ENCODE results near the gene KANSL2. TPM values are rescaled to one million over a fixed set of nuclear protein-coding genes. Genes with fewer than 3 reads are reported as not detected.

KANSL2 gene
- total and polyA plus RNA-seq, 7 experiments from 2014 or later, result 33.4 to 117 (median 73.2) TPM

GRCh38 chr12:48694038-48694437 is 12.0 kb upstream of the KANSL2 start:
- peaks cover 21 to 42% (median 28%) of the 10 kb centered on the region in 5 donors for H3K36me3 Mint-ChIP-seq
- intact Hi-C loops (cut with micrococcal nuclease), result no loop called here
- ATAC-seq, result no peak

DNA sequence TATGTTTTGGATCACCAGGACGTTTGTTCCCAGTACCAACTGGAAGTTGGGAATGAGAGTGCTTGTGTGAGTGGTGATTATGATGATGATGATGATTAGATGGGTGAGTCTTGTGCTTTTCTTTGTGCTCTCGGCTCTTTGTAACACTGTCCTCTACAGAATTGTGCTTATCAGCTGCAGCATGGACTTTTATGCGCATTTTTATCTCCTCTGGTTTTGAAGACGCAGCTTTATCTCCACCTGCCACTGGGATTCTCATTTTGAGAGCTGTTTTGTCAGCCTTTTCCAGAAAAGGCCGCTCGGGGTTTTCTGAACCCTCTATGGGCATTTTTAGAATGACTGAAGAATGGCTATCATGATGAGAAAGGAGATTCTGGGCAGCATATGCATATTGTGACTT is 11.5 kb upstream of the KANSL2 start:
- Histone ChIP-seq H3K27me3 (ENCODE audit: control insufficient read depth in 2 of 2, insufficient read depth in 2 of 2, low read length in 2 of 2) (no peaks in the 10 kb centered on the region), H3K27ac (ENCODE audit: low read depth, low read length) (no peak overlapping the region), H3K4me1 (ENCODE audit: control insufficient read depth in 2 of 2, insufficient read depth in 2 of 2, low read length in 2 of 2) (no peaks in the 10 kb centered on the region), H3K4me3 (ENCODE audit: low read length) (no peak overlapping the region), H3K9me3 (ENCODE audit: control insufficient read depth in 2 of 3, low read length in 3 of 3) (no peaks in the 10 kb centered on the region), H3K36me3 (ENCODE audit: control insufficient read depth in 2 of 3, insufficient read depth in 3 of 3, low read length in 3 of 3) (peaks cover 19 to 59% (median 30%) of the 10 kb centered on the region in 3 experiments)
- intact Hi-C loops (cut with micrococcal nuclease), result loop anchor here in 1 of 2 donors (2.0 kb wide), 1 partner anchor 15 kb away; no protein-coding TSS in a partner anchor
- peaks cover 21 to 47% (median 28%) of the 10 kb centered on the region in 5 donors for H3K36me3 Mint-ChIP-seq
- H3K4me3 Mint-ChIP-seq, result no peak overlapping the region
- no peaks in the 10 kb centered on the region for H3K27me3 Mint-ChIP-seq
- peak overlapping the region in 1 of 9 donors; percentile 18 for H3K27ac Mint-ChIP-seq
- no peak for ATAC-seq
- no peaks in the 10 kb centered on the region for H3K9me3 Mint-ChIP-seq
- ChIA-PET CTCF (no interaction called here), POLR2A (no interaction called here)
- DNase-seq, result no peak
- H3K4me1 Mint-ChIP-seq, result peaks cover 11 to 30% (median 18%) of the 10 kb centered on the region in 7 donors

More at GRCh38 chr12:48694038-48694437, 12.0 kb upstream of the KANSL2 start:
- ChIA-PET CTCF (no interaction called here), POLR2A (no interaction called here)
- Histone ChIP-seq H3K4me3 (ENCODE audit: low read length) (no peak overlapping the region), H3K9me3 (ENCODE audit: control insufficient read depth in 2 of 3, low read length in 3 of 3) (no peaks in the 10 kb centered on the region), H3K4me1 (ENCODE audit: control insufficient read depth in 2 of 2, insufficient read depth in 2 of 2, low read length in 2 of 2) (no peaks in the 10 kb centered on the region), H3K27me3 (ENCODE audit: control insufficient read depth in 2 of 2, insufficient read depth in 2 of 2, low read length in 2 of 2) (no peaks in the 10 kb centered on the region), H3K27ac (ENCODE audit: low read depth, low read length) (no peak overlapping the region), H3K36me3 (ENCODE audit: control insufficient read depth in 2 of 3, insufficient read depth in 3 of 3, low read length in 3 of 3) (peaks cover 19 to 60% (median 31%) of the 10 kb centered on the region in 3 experiments)
- H3K4me1 Mint-ChIP-seq, result peaks cover 8 to 29% (median 18%) of the 10 kb centered on the region in 7 donors
- H3K9me3 Mint-ChIP-seq, result no peaks in the 10 kb centered on the region
- peak overlapping the region in 1 of 9 donors; percentile 18 for H3K27ac Mint-ChIP-seq
- no peaks in the 10 kb centered on the region for H3K27me3 Mint-ChIP-seq
- H3K4me3 Mint-ChIP-seq, result peak overlapping the region in 1 of 10 donors; percentile 18
- no peak for DNase-seq

DNA sequence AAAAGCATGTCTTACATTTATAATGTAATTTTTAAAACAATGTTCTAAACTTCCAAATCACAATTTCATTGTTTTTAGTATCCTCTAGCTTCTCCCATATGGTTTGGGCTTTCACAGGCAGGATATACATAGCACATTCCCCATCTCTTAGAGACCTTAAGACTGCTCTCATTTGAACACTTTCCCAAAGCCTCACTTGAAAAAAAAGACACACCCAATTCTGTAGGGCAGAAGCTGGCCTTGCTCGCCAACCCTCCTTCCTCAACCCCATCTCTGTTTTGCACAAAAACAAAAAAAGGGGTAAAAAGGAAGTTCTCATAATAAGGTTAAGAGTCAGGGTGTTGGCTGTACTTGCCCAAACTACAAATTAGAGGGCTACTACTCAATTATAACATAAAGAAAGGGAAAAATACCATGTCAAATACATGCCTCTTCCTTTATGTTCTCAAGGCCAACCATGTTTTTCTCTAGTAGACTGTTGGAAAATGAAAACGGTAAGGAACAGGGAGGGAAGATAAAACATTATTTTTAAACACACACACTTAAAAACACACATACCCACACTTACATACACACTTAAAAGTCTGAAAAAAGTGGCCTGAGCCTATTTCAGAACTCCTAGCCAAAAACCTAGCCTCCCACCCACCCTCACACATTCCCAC is 9.9 kb upstream of the KANSL2 start:
- Histone ChIP-seq H3K27ac (ENCODE audit: low read depth, low read length) (no peak overlapping the region), H3K4me1 (ENCODE audit: control insufficient read depth in 2 of 2, insufficient read depth in 2 of 2, low read length in 2 of 2) (no peaks in the 10 kb centered on the region), H3K9me3 (ENCODE audit: control insufficient read depth in 2 of 3, low read length in 3 of 3) (no peaks in the 10 kb centered on the region), H3K36me3 (ENCODE audit: control insufficient read depth in 2 of 3, insufficient read depth in 3 of 3, low read length in 3 of 3) (peaks cover 19 to 50% (median 23%) of the 10 kb centered on the region in 3 experiments), H3K27me3 (ENCODE audit: control insufficient read depth in 2 of 2, insufficient read depth in 2 of 2, low read length in 2 of 2) (no peaks in the 10 kb centered on the region), H3K4me3 (ENCODE audit: low read length) (no peak overlapping the region)
- DNase-seq, result no peak
- intact Hi-C loops (cut with micrococcal nuclease), result loop anchor here in 1 of 2 donors (2.0 kb wide), 1 partner anchor 17 kb away; no protein-coding TSS in a partner anchor
- H3K4me1 Mint-ChIP-seq, result peaks cover 12 to 30% (median 14%) of the 10 kb centered on the region in 7 donors
- peak overlapping the region in 3 of 9 donors; percentile 18 to 74 (median 62) for H3K27ac Mint-ChIP-seq
- H3K9me3 Mint-ChIP-seq, result no peaks in the 10 kb centered on the region
- no peak overlapping the region for H3K4me3 Mint-ChIP-seq
- CTCF ChIA-PET, result no interaction called here
- POLR2A ChIA-PET, result interaction anchor here (0.8 to 2.9 kb wide), 2 partner anchors 9 to 10 kb away, joined by 3 to 17 read pairs; partner anchors contain the start of gene KANSL2
- H3K27me3 Mint-ChIP-seq, result no peaks in the 10 kb centered on the region
- H3K36me3 Mint-ChIP-seq, result peaks cover 21 to 52% (median 28%) of the 10 kb centered on the region in 5 donors
- no peak for ATAC-seq

GRCh38 chr12:48690990-48691389 is 9.0 kb upstream of the KANSL2 start:
- ATAC-seq, result no peak
- peak overlapping the region in 3 of 9 donors; percentile 2 to 50 (median 47) for H3K27ac Mint-ChIP-seq

GRCh38 chr12:48690436-48690835 is 8.4 kb upstream of the KANSL2 start:
- Mint-ChIP-seq H3K36me3 (peaks cover 16 to 46% (median 22%) of the 10 kb centered on the region in 5 donors), H3K4me1 (peaks cover 8 to 31% (median 14%) of the 10 kb centered on the region in 7 donors), H3K27ac (peak overlapping the region in 2 of 9 donors; percentile 7 to 45), H3K9me3 (no peaks in the 10 kb centered on the region), H3K4me3 (no peak overlapping the region), H3K27me3 (no peaks in the 10 kb centered on the region)
- Histone ChIP-seq H3K4me1 (ENCODE audit: control insufficient read depth in 2 of 2, insufficient read depth in 2 of 2, low read length in 2 of 2) (no peaks in the 10 kb centered on the region), H3K27me3 (ENCODE audit: control insufficient read depth in 2 of 2, insufficient read depth in 2 of 2, low read length in 2 of 2) (no peaks in the 10 kb centered on the region), H3K4me3 (ENCODE audit: low read length) (no peak overlapping the region), H3K9me3 (ENCODE audit: control insufficient read depth in 2 of 3, low read length in 3 of 3) (no peaks in the 10 kb centered on the region), H3K27ac (ENCODE audit: low read depth, low read length) (no peak overlapping the region), H3K36me3 (ENCODE audit: control insufficient read depth in 2 of 3, insufficient read depth in 3 of 3, low read length in 3 of 3) (peaks cover 13 to 35% (median 18%) of the 10 kb centered on the region in 3 experiments)
- DNase-seq, result no peak
- no peak for ATAC-seq
- intact Hi-C loops (cut with micrococcal nuclease), result no loop called here
- CTCF ChIA-PET, result interaction anchor here (0.7 kb wide), 1 partner anchor 628 kb away, joined by 3 read pairs; no protein-coding TSS in a partner anchor
- POLR2A ChIA-PET, result interaction anchor here (2.9 kb wide), 1 partner anchor 8 kb away, joined by 17 read pairs; the partner anchor contains the start of gene KANSL2

More at GRCh38 chr12:48690990-48691389, 9.0 kb upstream of the KANSL2 start:
- Histone ChIP-seq H3K27me3 (ENCODE audit: control insufficient read depth in 2 of 2, insufficient read depth in 2 of 2, low read length in 2 of 2) (no peaks in the 10 kb centered on the region), H3K9me3 (ENCODE audit: control insufficient read depth in 2 of 3, low read length in 3 of 3) (no peaks in the 10 kb centered on the region), H3K4me1 (ENCODE audit: control insufficient read depth in 2 of 2, insufficient read depth in 2 of 2, low read length in 2 of 2) (no peaks in the 10 kb centered on the region), H3K27ac (ENCODE audit: low read depth, low read length) (no peak overlapping the region), H3K36me3 (ENCODE audit: control insufficient read depth in 2 of 3, insufficient read depth in 3 of 3, low read length in 3 of 3) (peaks cover 19 to 41% (median 23%) of the 10 kb centered on the region in 3 experiments), H3K4me3 (ENCODE audit: low read length) (no peak overlapping the region)
- H3K4me1 Mint-ChIP-seq, result peaks cover 12 to 30% (median 15%) of the 10 kb centered on the region in 7 donors
- CTCF ChIA-PET, result no interaction called here
- no peak for DNase-seq
- H3K27me3 Mint-ChIP-seq, result no peaks in the 10 kb centered on the region
- H3K4me3 Mint-ChIP-seq, result no peak overlapping the region
- POLR2A ChIA-PET, result interaction anchor here (0.8 to 2.9 kb wide), 2 partner anchors 8 to 11 kb away, joined by 3 to 17 read pairs; partner anchors contain the start of gene KANSL2
- intact Hi-C loops (cut with micrococcal nuclease), result no loop called here
- H3K36me3 Mint-ChIP-seq, result peaks cover 21 to 52% (median 27%) of the 10 kb centered on the region in 5 donors
- no peaks in the 10 kb centered on the region for H3K9me3 Mint-ChIP-seq

- intact Hi-C loops (cut with micrococcal nuclease), result loop anchor here in 1 of 2 donors (10.0 kb wide), 1 partner anchor 874 kb away; the partner anchor contains the start of gene HDAC7
- H3K27ac Mint-ChIP-seq, result peak overlapping the region in 4 of 9 donors; percentile 4 to 34 (median 20)
- no peak overlapping the region for H3K4me3 Mint-ChIP-seq
- CTCF ChIA-PET, result interaction anchor here (0.9 kb wide), 1 partner anchor 238 kb away, joined by 3 read pairs; no protein-coding TSS in a partner anchor
- no peaks in the 10 kb centered on the region for H3K27me3 Mint-ChIP-seq
- POLR2A ChIA-PET, result no interaction called here
- peaks cover 0 to 1% (median 0%) of the 10 kb centered on the region in 11 donors for H3K9me3 Mint-ChIP-seq
- H3K4me1 ChIP-seq (ENCODE audit: control insufficient read depth in 2 of 2, insufficient read depth in 2 of 2, low read length in 2 of 2), result no peaks in the 10 kb centered on the region
- no peaks in the 10 kb centered on the region for H3K9me3 ChIP-seq (ENCODE audit: control insufficient read depth in 2 of 3, low read length in 3 of 3)
- H3K27ac ChIP-seq (ENCODE audit: low read depth, low read length), result no peak overlapping the region
- ATAC-seq (no peak), DNase-seq (no peak)
- no peak overlapping the region for H3K4me3 ChIP-seq (ENCODE audit: low read length)
- H3K36me3 Mint-ChIP-seq, result peaks cover 9 to 36% (median 14%) of the 10 kb centered on the region in 5 donors
- no peaks in the 10 kb centered on the region for H3K27me3 ChIP-seq (ENCODE audit: control insufficient read depth in 2 of 2, insufficient read depth in 2 of 2, low read length in 2 of 2)
- peaks cover 9 to 19% (median 13%) of the 10 kb centered on the region in 3 experiments for H3K36me3 ChIP-seq (ENCODE audit: control insufficient read depth in 2 of 3, insufficient read depth in 3 of 3, low read length in 3 of 3)
- peaks cover 8 to 35% (median 14%) of the 10 kb centered on the region in 7 donors for H3K4me1 Mint-ChIP-seq
These were observed 6.8 kb upstream of the KANSL2 start for GRCh38 chr12:48688836-48689235.

Measured in naive thymus-derived CD4-positive, alpha-beta T cell (primary cell).